ENCODE measurements around the gene TFAP2E. TPM values are rescaled to one million over a fixed set of nuclear protein-coding genes. Genes with fewer than 3 reads are reported as not detected.

TFAP2E gene
- total RNA-seq, 5 donors from 2014 or later (not counting 1 experiment from before 2014, with no cell fraction given): 2.8 to 4.6 (median 3.1) TPM

GRCh38 chr1:35569936-35570335, 3.2 kb upstream of the TFAP2E start:
- H3K27ac ChIP-seq (ENCODE audit: low read length): no peak overlapping the region
- no peak for DNase-seq
- peaks cover 0 to 6% of the 10 kb centered on the region in 2 experiments for H3K27me3 ChIP-seq (replicated peaks in 1 of 2; ENCODE audit: control insufficient read depth in 2 of 2, extremely low read depth in 1 of 2, insufficient read depth in 2 of 2, low read length in 1 of 2)
- Mint-ChIP-seq H3K4me3 (no peak overlapping the region), H3K27ac (no peak overlapping the region), H3K9me3 (no peaks in the 10 kb centered on the region), H3K27me3 (no peaks in the 10 kb centered on the region), H3K36me3 (no peaks in the 10 kb centered on the region), H3K4me1 (peaks cover 5 to 12% (median 9%) of the 10 kb centered on the region in 3 donors)
- no peak overlapping the region for H3K4me3 ChIP-seq (ENCODE audit: control insufficient read depth in 1 of 2, extremely low read depth in 1 of 2, low read length in 1 of 2)
- H3K4me1 ChIP-seq (ENCODE audit: control insufficient read depth in 1 of 2, extremely low read depth in 1 of 2, insufficient read depth in 2 of 2, low read length in 2 of 2): peaks cover 0 to 14% of the 10 kb centered on the region in 2 experiments
- WGBS (ENCODE audit: insufficient coverage): 75% methylated on average over 1 of the region's 1 CpG
- ATAC-seq (replicated peaks in 1 of 4): no peak
- H3K36me3 ChIP-seq (ENCODE audit: control insufficient read depth in 2 of 2, extremely low read depth in 1 of 2, insufficient read depth in 1 of 2, low read length in 1 of 2): peaks cover 0 to 3% of the 10 kb centered on the region in 2 donors
- CTCF ChIA-PET: no interaction called here
- H3K9me3 ChIP-seq: no peaks in the 10 kb centered on the region
- POLR2A ChIA-PET: no interaction called here

- POLR2A ChIA-PET: interaction anchor here (0.6 kb wide), 2 partner anchors 8 to 57 kb away, joined by 5 to 11 read pairs; no protein-coding TSS in a partner anchor
- Histone ChIP-seq H3K36me3 (ENCODE audit: control insufficient read depth in 2 of 2, extremely low read depth in 1 of 2, insufficient read depth in 1 of 2, low read length in 1 of 2) (peaks cover 0 to 3% of the 10 kb centered on the region in 2 donors), H3K4me3 (ENCODE audit: control insufficient read depth in 1 of 2, extremely low read depth in 1 of 2, low read length in 1 of 2) (no peak overlapping the region), H3K4me1 (ENCODE audit: control insufficient read depth in 1 of 2, extremely low read depth in 1 of 2, insufficient read depth in 2 of 2, low read length in 2 of 2) (peaks cover 0 to 13% of the 10 kb centered on the region in 2 experiments), H3K27me3 (replicated peaks in 1 of 2; ENCODE audit: control insufficient read depth in 2 of 2, extremely low read depth in 1 of 2, insufficient read depth in 2 of 2, low read length in 1 of 2) (peaks cover 0 to 6% of the 10 kb centered on the region in 2 experiments), H3K27ac (ENCODE audit: low read length) (no peak overlapping the region), H3K9me3 (no peaks in the 10 kb centered on the region)
- Mint-ChIP-seq H3K36me3 (peaks cover 4% of the 10 kb centered on the region), H3K27ac (no peak overlapping the region), H3K9me3 (no peaks in the 10 kb centered on the region), H3K4me1 (peaks cover 10 to 18% (median 14%) of the 10 kb centered on the region in 3 donors), H3K4me3 (no peak overlapping the region), H3K27me3 (no peaks in the 10 kb centered on the region)
- no peak for DNase-seq
- CTCF ChIA-PET: interaction anchor here (0.7 to 2.1 kb wide), 5 partner anchors 18 to 145 kb away, joined by 3 to 4 read pairs (median 3); no protein-coding TSS in a partner anchor
- no peak for ATAC-seq (replicated peaks in 1 of 4)
- 93% methylated on average over 7 of the region's 10 CpGs for WGBS (ENCODE audit: insufficient coverage)
Measured at GRCh38 chr1:35570589-35571137, 2.5 kb upstream of the TFAP2E start.

- no peaks in the 10 kb centered on the region for H3K27me3 Mint-ChIP-seq
- H3K4me1 Mint-ChIP-seq: peaks cover 15 to 24% (median 18%) of the 10 kb centered on the region in 3 donors
- H3K36me3 ChIP-seq (ENCODE audit: control insufficient read depth in 2 of 2, extremely low read depth in 1 of 2, insufficient read depth in 1 of 2, low read length in 1 of 2): no peaks in the 10 kb centered on the region
- DNase-seq (peak in 1 of 35 experiments; percentile 3), ATAC-seq (replicated peaks in 1 of 4) (no peak)
- H3K9me3 Mint-ChIP-seq: no peaks in the 10 kb centered on the region
- 98% methylated on average over 4 of the region's 8 CpGs for WGBS (ENCODE audit: insufficient coverage)
- H3K4me3 ChIP-seq (ENCODE audit: control insufficient read depth in 1 of 2, extremely low read depth in 1 of 2, low read length in 1 of 2): no peak overlapping the region
- ChIA-PET CTCF (interaction anchor here (0.7 to 2.1 kb wide), 4 partner anchors 19 to 119 kb away, joined by 3 to 4 read pairs (median 3); no protein-coding TSS in a partner anchor), POLR2A (interaction anchor here (0.6 kb wide), 3 partner anchors 8 to 344 kb away, joined by 5 to 11 read pairs (median 5); no protein-coding TSS in a partner anchor)
- H3K4me1 ChIP-seq (ENCODE audit: control insufficient read depth in 1 of 2, extremely low read depth in 1 of 2, insufficient read depth in 2 of 2, low read length in 2 of 2): peaks cover 0 to 19% of the 10 kb centered on the region in 2 experiments
- H3K4me3 Mint-ChIP-seq: no peak overlapping the region
- H3K27ac Mint-ChIP-seq: no peak overlapping the region
- no peaks in the 10 kb centered on the region for H3K9me3 ChIP-seq
- H3K27me3 ChIP-seq (replicated peaks in 1 of 2; ENCODE audit: control insufficient read depth in 2 of 2, extremely low read depth in 1 of 2, insufficient read depth in 2 of 2, low read length in 1 of 2): peaks cover 0 to 6% of the 10 kb centered on the region in 2 experiments
- H3K27ac ChIP-seq (ENCODE audit: low read length): no peak overlapping the region
- H3K36me3 Mint-ChIP-seq: peaks cover 4% of the 10 kb centered on the region
Measured at GRCh38 chr1:35571263-35571662, 1.9 kb upstream of the TFAP2E start.

- Histone ChIP-seq H3K27me3 (replicated peaks in 1 of 2; ENCODE audit: control insufficient read depth in 2 of 2, extremely low read depth in 1 of 2, insufficient read depth in 2 of 2, low read length in 1 of 2) (peaks cover 0 to 6% of the 10 kb centered on the region in 2 experiments), H3K36me3 (ENCODE audit: control insufficient read depth in 2 of 2, extremely low read depth in 1 of 2, insufficient read depth in 1 of 2, low read length in 1 of 2) (no peaks in the 10 kb centered on the region), H3K4me1 (ENCODE audit: control insufficient read depth in 1 of 2, extremely low read depth in 1 of 2, insufficient read depth in 2 of 2, low read length in 2 of 2) (peaks cover 2 to 28% of the 10 kb centered on the region in 2 experiments), H3K4me3 (ENCODE audit: control insufficient read depth in 1 of 2, extremely low read depth in 1 of 2, low read length in 1 of 2) (no peak overlapping the region), H3K9me3 (no peaks in the 10 kb centered on the region), H3K27ac (ENCODE audit: low read length) (no peak overlapping the region)
- peaks cover 4% of the 10 kb centered on the region for H3K36me3 Mint-ChIP-seq
- H3K4me1 Mint-ChIP-seq: peaks cover 19 to 28% (median 22%) of the 10 kb centered on the region in 3 donors
- no peak overlapping the region for H3K4me3 Mint-ChIP-seq
- DNase-seq (no peak), ATAC-seq (replicated peaks in 1 of 4) (no peak)
- H3K27me3 Mint-ChIP-seq: no peaks in the 10 kb centered on the region
- 85% methylated on average over 2 of the region's 2 CpGs for WGBS (ENCODE audit: insufficient coverage)
- ChIA-PET CTCF (interaction anchor here in 1 of 2 donors (0.6 to 2.1 kb wide), 3 partner anchors 24 to 122 kb away, joined by 3 to 4 read pairs (median 3); no protein-coding TSS in a partner anchor), POLR2A (no interaction called here)
- H3K9me3 Mint-ChIP-seq: no peaks in the 10 kb centered on the region
- H3K27ac Mint-ChIP-seq: no peak overlapping the region
Measured at GRCh38 chr1:35572296-35572695, 818 bp upstream of the TFAP2E start.

GRCh38 chr1:35574125-35574654, 1.1 kb downstream of the TFAP2E start:
- peaks cover 9 to 40% of the 10 kb centered on the region in 2 experiments for H3K4me1 ChIP-seq (ENCODE audit: control insufficient read depth in 1 of 2, extremely low read depth in 1 of 2, insufficient read depth in 2 of 2, low read length in 2 of 2)
- POLR2A ChIA-PET: no interaction called here
- WGBS (ENCODE audit: insufficient coverage): 96% methylated on average over 43 of the region's 48 CpGs
- H3K36me3 ChIP-seq (ENCODE audit: control insufficient read depth in 2 of 2, extremely low read depth in 1 of 2, insufficient read depth in 1 of 2, low read length in 1 of 2): no peaks in the 10 kb centered on the region
- CTCF ChIA-PET: no interaction called here
- Mint-ChIP-seq H3K9me3 (no peaks in the 10 kb centered on the region), H3K4me1 (peaks cover 25 to 31% (median 28%) of the 10 kb centered on the region in 3 donors), H3K36me3 (peaks cover 4% of the 10 kb centered on the region), H3K27me3 (no peaks in the 10 kb centered on the region), H3K4me3 (peak overlapping the region in 1 of 3 donors; percentile 21), H3K27ac (no peak overlapping the region)
- DNase-seq (no peak), ATAC-seq (replicated peaks in 1 of 4) (no peak)
- H3K9me3 ChIP-seq: no peaks in the 10 kb centered on the region
- peaks cover 0 to 6% of the 10 kb centered on the region in 2 experiments for H3K27me3 ChIP-seq (replicated peaks in 1 of 2; ENCODE audit: control insufficient read depth in 2 of 2, extremely low read depth in 1 of 2, insufficient read depth in 2 of 2, low read length in 1 of 2)
- no peak overlapping the region for H3K4me3 ChIP-seq (ENCODE audit: control insufficient read depth in 1 of 2, extremely low read depth in 1 of 2, low read length in 1 of 2)
- H3K27ac ChIP-seq (ENCODE audit: low read length): no peak overlapping the region

GRCh38 chr1:35574655-35575415, 1.7 kb downstream of the TFAP2E start:
- ChIA-PET CTCF (no interaction called here), POLR2A (no interaction called here)
- Histone ChIP-seq H3K4me1 (ENCODE audit: control insufficient read depth in 1 of 2, extremely low read depth in 1 of 2, insufficient read depth in 2 of 2, low read length in 2 of 2) (peaks cover 9 to 40% of the 10 kb centered on the region in 2 experiments), H3K9me3 (no peaks in the 10 kb centered on the region), H3K4me3 (ENCODE audit: control insufficient read depth in 1 of 2, extremely low read depth in 1 of 2, low read length in 1 of 2) (no peak overlapping the region), H3K27me3 (replicated peaks in 1 of 2; ENCODE audit: control insufficient read depth in 2 of 2, extremely low read depth in 1 of 2, insufficient read depth in 2 of 2, low read length in 1 of 2) (peaks cover 0 to 6% of the 10 kb centered on the region in 2 experiments), H3K27ac (ENCODE audit: low read length) (no peak overlapping the region), H3K36me3 (ENCODE audit: control insufficient read depth in 2 of 2, extremely low read depth in 1 of 2, insufficient read depth in 1 of 2, low read length in 1 of 2) (no peaks in the 10 kb centered on the region)
- DNase-seq: no peak
- Mint-ChIP-seq H3K36me3 (peaks cover 4% of the 10 kb centered on the region), H3K9me3 (no peaks in the 10 kb centered on the region), H3K27me3 (no peaks in the 10 kb centered on the region), H3K4me3 (peak overlapping the region in 2 of 3 donors; percentile 47 to 94), H3K27ac (no peak overlapping the region), H3K4me1 (peaks cover 24 to 31% (median 28%) of the 10 kb centered on the region in 3 donors)
- WGBS (ENCODE audit: insufficient coverage): 94% methylated on average over 24 of the region's 30 CpGs
- ATAC-seq (replicated peaks in 1 of 4): no peak
